ENCODE data around the gene HS3ST6.

Gene HS3ST6

GRCh38 chr16:1874854-1875253, 43.4 kb downstream of the HS3ST6 start:
- TF ChIP-seq CTCF (IDR thresholded peaks at IDR 0.05): no peak
- peak; percentile 44 for DNase-seq
- Mint-ChIP-seq H3K36me3 (ENCODE audit: low read depth) (peaks cover 5% of the 10 kb centered on the region), H3K4me3 (no peak overlapping the region), H3K27me3 (ENCODE audit: low read depth, poor library complexity) (peaks cover 91% of the 10 kb centered on the region), H3K4me1 (peaks cover 29% of the 10 kb centered on the region), H3K27ac (no peak overlapping the region), H3K9me3 (peaks cover 7% of the 10 kb centered on the region)

- H3K4me3 Mint-ChIP-seq: peak within 1 kb of the TSS; percentile 73
- peaks cover 87% of the 10 kb centered on the region for H3K27me3 Mint-ChIP-seq (ENCODE audit: low read depth, poor library complexity)
- DNase-seq: peak; percentile 70
- TF ChIP-seq CTCF (IDR thresholded peaks at IDR 0.05): no peak
- no peak within 1 kb of the TSS for H3K27ac Mint-ChIP-seq
- peaks cover 5% of the 10 kb centered on the region for H3K36me3 Mint-ChIP-seq (ENCODE audit: low read depth)
- H3K9me3 Mint-ChIP-seq: peaks cover 7% of the 10 kb centered on the region
- H3K4me1 Mint-ChIP-seq: peaks cover 18% of the 10 kb centered on the region
These were observed 46.1 kb downstream of the HS3ST6 start, which contains the start of gene MEIOB for GRCh38 chr16:1871974-1872635. MEIOB (minus strand) TSS chr16:1872164; CDS start chr16:1868175, 3,989 bp downstream.

GRCh38 chr16:1870365-1871082, 47.7 kb downstream of the HS3ST6 start:
- TF ChIP-seq CTCF (IDR thresholded peaks at IDR 0.05): no peak
- Mint-ChIP-seq H3K27me3 (ENCODE audit: low read depth, poor library complexity) (peaks cover 91% of the 10 kb centered on the region), H3K27ac (no peak overlapping the region), H3K36me3 (ENCODE audit: low read depth) (peaks cover 5% of the 10 kb centered on the region), H3K4me1 (peaks cover 16% of the 10 kb centered on the region), H3K9me3 (peaks cover 7% of the 10 kb centered on the region), H3K4me3 (no peak overlapping the region)
- no peak for DNase-seq

- no peaks in the 10 kb centered on the region for H3K4me1 Mint-ChIP-seq
- no peak for TF ChIP-seq CTCF (IDR thresholded peaks at IDR 0.05)
- no peaks in the 10 kb centered on the region for H3K9me3 Mint-ChIP-seq
- H3K27ac Mint-ChIP-seq: no peak overlapping the region
- H3K4me3 Mint-ChIP-seq: no peak overlapping the region
- no peaks in the 10 kb centered on the region for H3K36me3 Mint-ChIP-seq (ENCODE audit: low read depth)
- H3K27me3 Mint-ChIP-seq (ENCODE audit: low read depth, poor library complexity): peaks cover 89% of the 10 kb centered on the region
- DNase-seq: no peak
These were observed 52.1 kb downstream of the HS3ST6 start for GRCh38 chr16:1865902-1866690.

GRCh38 chr16:1863681-1864460, 54.3 kb downstream of the HS3ST6 start:
- H3K27me3 Mint-ChIP-seq (ENCODE audit: low read depth, poor library complexity): peaks cover 90% of the 10 kb centered on the region
- no peak for DNase-seq
- H3K9me3 Mint-ChIP-seq: no peaks in the 10 kb centered on the region
- H3K4me3 Mint-ChIP-seq: no peak overlapping the region
- H3K27ac Mint-ChIP-seq: no peak overlapping the region
- H3K36me3 Mint-ChIP-seq (ENCODE audit: low read depth): no peaks in the 10 kb centered on the region
- no peaks in the 10 kb centered on the region for H3K4me1 Mint-ChIP-seq
- peak; percentile 69 for TF ChIP-seq CTCF (IDR thresholded peaks at IDR 0.05)

Measured in nephron progenitor cell (in vitro differentiated cells).